Immature natural killer cell (primary cell): ENCODE measurements around the gene GPC1. TPM values are rescaled to one million over a fixed set of nuclear protein-coding genes. Genes with fewer than 3 reads are reported as not detected.

Experiments
- DNase-seq, 3 donors: peaks; one replicate each; pipeline ENCODE4 v3.0.0; 2022; ENCODE audit warnings: mixed read lengths in 1 of 3
- H3K27ac Mint-ChIP-seq, 6 donors: one replicate each; pipeline ENCODE4 v1.8.0; 2020; ENCODE audit warnings: mixed read lengths in 6 of 6, mild to moderate bottlenecking in 5 of 6, inconsistent platforms in 4 of 6, moderate library complexity in 3 of 6
- H3K27me3 Mint-ChIP-seq, 3 donors: one replicate each; pipeline ENCODE4 v1.8.0; 2020 to 2021; ENCODE audit warnings: low read depth in 3 of 3, mild to moderate bottlenecking in 3 of 3, mixed read lengths in 3 of 3, moderate library complexity in 3 of 3, inconsistent platforms in 1 of 3
- H3K36me3 Mint-ChIP-seq, 3 donors: one replicate each; pipeline ENCODE4 v1.8.0; 2020; ENCODE audit warnings: mixed read lengths in 3 of 3, inconsistent platforms in 2 of 3, mild to moderate bottlenecking in 2 of 3
- H3K4me1 Mint-ChIP-seq, 2 donors: one replicate each; pipeline ENCODE4 v1.8.0; 2020; ENCODE audit warnings: inconsistent platforms in 2 of 2, mild to moderate bottlenecking in 2 of 2, mixed read lengths in 2 of 2, moderate library complexity in 1 of 2
- H3K4me3 Mint-ChIP-seq, 5 donors: one replicate each; pipeline ENCODE4 v1.8.0; 2020; ENCODE audit warnings: mild to moderate bottlenecking in 5 of 5, mixed read lengths in 5 of 5, inconsistent platforms in 3 of 5, moderate library complexity in 3 of 5
- H3K9me3 Mint-ChIP-seq, 6 donors: one replicate each; pipeline ENCODE4 v1.8.0; 2020; ENCODE audit warnings: mild to moderate bottlenecking in 6 of 6, mixed read lengths in 6 of 6, inconsistent platforms in 4 of 6, moderate library complexity in 3 of 6
- polyA plus RNA-seq, 3 donors: library from polyadenylated mRNA; unstranded; fragments of 300-500 nt; fragmentation: Illumina TruSeq; gene quantifications; one replicate each; pipeline ENCODE4 v1.2.3, GENCODE V29; 2021

Gene GPC1
- polyA plus RNA-seq, 3 donors from 2014 or later = not detected

- Mint-ChIP-seq H3K27me3 (peaks cover 2 to 12% (median 9%) of the 10 kb centered on the region in 3 donors), H3K4me1 (peaks cover 5 to 7% of the 10 kb centered on the region in 2 donors), H3K9me3 (no peaks in the 10 kb centered on the region), H3K36me3 (no peaks in the 10 kb centered on the region), H3K4me3 (peak overlapping the region; percentile 78 to 86 (median 78)), H3K27ac (peak overlapping the region in 2 of 6 donors; percentile 22 to 31)
- peak; percentile 48 to 61 (median 60) for DNase-seq
Measured at GRCh38 chr2:240434728-240435456, 571 bp upstream of the GPC1 start.

GRCh38 chr2:240435948-240436682 lies 652 bp downstream of the GPC1 start:
- H3K27me3 Mint-ChIP-seq = peaks cover 2 to 12% (median 9%) of the 10 kb centered on the region in 3 donors
- peaks cover 5 to 7% of the 10 kb centered on the region in 2 donors for H3K4me1 Mint-ChIP-seq
- no peaks in the 10 kb centered on the region for H3K9me3 Mint-ChIP-seq

GRCh38 chr2:240436683-240437550 lies 1.5 kb downstream of the GPC1 start:
- Mint-ChIP-seq H3K4me1 (peaks cover 5 to 7% of the 10 kb centered on the region in 2 donors), H3K4me3 (peak overlapping the region; percentile 13 to 60 (median 36)), H3K36me3 (no peaks in the 10 kb centered on the region), H3K27ac (no peak overlapping the region), H3K27me3 (peaks cover 2 to 12% (median 9%) of the 10 kb centered on the region in 3 donors), H3K9me3 (no peaks in the 10 kb centered on the region)
- DNase-seq = no peak

More at GRCh38 chr2:240435948-240436682, 652 bp downstream of the GPC1 start:
- H3K36me3 Mint-ChIP-seq = no peaks in the 10 kb centered on the region
- no peak for DNase-seq
- H3K4me3 Mint-ChIP-seq = peak overlapping the region in 3 of 5 donors; percentile 24 to 60 (median 47)
- no peak overlapping the region for H3K27ac Mint-ChIP-seq

GRCh38 chr2:240437551-240437860 lies 2.0 kb downstream of the GPC1 start:
- H3K9me3 Mint-ChIP-seq = no peaks in the 10 kb centered on the region
- peak overlapping the region in 4 of 5 donors; percentile 13 to 60 (median 31) for H3K4me3 Mint-ChIP-seq
- peaks cover 2 to 12% (median 7%) of the 10 kb centered on the region in 3 donors for H3K27me3 Mint-ChIP-seq
- no peaks in the 10 kb centered on the region for H3K36me3 Mint-ChIP-seq
- H3K27ac Mint-ChIP-seq = no peak overlapping the region
- no peak for DNase-seq
- peaks cover 5 to 7% of the 10 kb centered on the region in 2 donors for H3K4me1 Mint-ChIP-seq

- Mint-ChIP-seq H3K9me3 (no peaks in the 10 kb centered on the region), H3K36me3 (no peaks in the 10 kb centered on the region), H3K4me1 (peaks cover 5 to 7% of the 10 kb centered on the region in 2 donors), H3K4me3 (peak overlapping the region in 1 of 5 donors; percentile 29), H3K27me3 (peaks cover 2 to 12% (median 6%) of the 10 kb centered on the region in 3 donors), H3K27ac (peak overlapping the region in 1 of 6 donors; percentile 19)
- DNase-seq = peak; percentile 35 to 53 (median 46)
Measured at GRCh38 chr2:240437861-240438809, 2.7 kb downstream of the GPC1 start.

- DNase-seq = no peak
- H3K9me3 Mint-ChIP-seq = no peaks in the 10 kb centered on the region
- H3K4me3 Mint-ChIP-seq = no peak overlapping the region
- no peaks in the 10 kb centered on the region for H3K36me3 Mint-ChIP-seq
- no peak overlapping the region for H3K27ac Mint-ChIP-seq
- peaks cover 5% of the 10 kb centered on the region in 2 donors for H3K4me1 Mint-ChIP-seq
- peaks cover 2 to 12% (median 6%) of the 10 kb centered on the region in 3 donors for H3K27me3 Mint-ChIP-seq
Measured at GRCh38 chr2:240438810-240439697, 3.6 kb downstream of the GPC1 start.

GRCh38 chr2:240439698-240440151 lies 4.3 kb downstream of the GPC1 start:
- DNase-seq = no peak
- Mint-ChIP-seq H3K27ac (no peak overlapping the region), H3K9me3 (no peaks in the 10 kb centered on the region), H3K36me3 (no peaks in the 10 kb centered on the region), H3K4me3 (no peak overlapping the region), H3K4me1 (peaks cover 1 to 3% of the 10 kb centered on the region in 2 donors), H3K27me3 (peaks cover 2 to 10% (median 4%) of the 10 kb centered on the region in 3 donors)

GRCh38 chr2:240440251-240440650 lies 4.8 kb downstream of the GPC1 start:
- Mint-ChIP-seq H3K4me1 (peaks cover 0 to 2% of the 10 kb centered on the region in 2 donors), H3K4me3 (no peak overlapping the region), H3K27me3 (peaks cover 3 to 9% (median 4%) of the 10 kb centered on the region in 3 donors), H3K27ac (no peak overlapping the region), H3K9me3 (no peaks in the 10 kb centered on the region), H3K36me3 (no peaks in the 10 kb centered on the region)
- no peak for DNase-seq

- Mint-ChIP-seq H3K9me3 (no peaks in the 10 kb centered on the region), H3K27ac (no peak overlapping the region), H3K27me3 (peaks cover 3 to 9% (median 4%) of the 10 kb centered on the region in 3 donors), H3K4me3 (no peak overlapping the region), H3K4me1 (peaks cover 0 to 2% of the 10 kb centered on the region in 2 donors), H3K36me3 (no peaks in the 10 kb centered on the region)
- DNase-seq = no peak
Measured at GRCh38 chr2:240440704-240441320, 5.3 kb downstream of the GPC1 start.

- Mint-ChIP-seq H3K4me3 (no peak overlapping the region), H3K27ac (no peak overlapping the region), H3K9me3 (no peaks in the 10 kb centered on the region), H3K36me3 (no peaks in the 10 kb centered on the region), H3K4me1 (peaks cover 0 to 2% of the 10 kb centered on the region in 2 donors), H3K27me3 (peaks cover 3 to 9% (median 4%) of the 10 kb centered on the region in 3 donors)
- DNase-seq = no peak
Measured at GRCh38 chr2:240441326-240441992, 6.0 kb downstream of the GPC1 start.

GRCh38 chr2:240441993-240442411 lies 6.5 kb downstream of the GPC1 start:
- H3K36me3 Mint-ChIP-seq = no peaks in the 10 kb centered on the region
- no peak overlapping the region for H3K27ac Mint-ChIP-seq
- peaks cover 3 to 6% (median 4%) of the 10 kb centered on the region in 3 donors for H3K27me3 Mint-ChIP-seq
- H3K4me3 Mint-ChIP-seq = no peak overlapping the region
- H3K4me1 Mint-ChIP-seq = peaks cover 0 to under 1% of the 10 kb centered on the region in 2 donors
- H3K9me3 Mint-ChIP-seq = no peaks in the 10 kb centered on the region
- no peak for DNase-seq
